Panc1 (cell line): ENCODE measurements around the gene LMF1. TPM values are rescaled to one million over a fixed set of nuclear protein-coding genes. Genes with fewer than 3 reads are reported as not detected.

Source experiments
- ATAC-seq: fragments of 200-7000 bp; cut with Tn5 transposase; 2 replicates; pipeline ENCODE4 v1.9.1; 2020; ENCODE audit warnings: mild to moderate bottlenecking, moderate library complexity
- BruUV-seq: library from RNA; stranded (reverse); fragments of 400-500 nt; replicated peaks from 2 replicates; lab custom pipeline; 2021; lab: Mats Ljungman, UMichigan
- CTCF ChIA-PET: fragments of 300-600 bp; sonication (Branson Sonifier 250); formaldehyde crosslinking; loops from one replicate; lab custom pipeline; 2022; ENCODE audit warnings: antibody characterized with exemption; lab: Charles Lee
- POLR2A ChIA-PET: fragments of 300-600 bp; sonication (Branson Sonifier 250); formaldehyde crosslinking; loops from one replicate; lab custom pipeline; 2022; ENCODE audit warnings: antibody characterized with exemption; lab: Charles Lee
- DNase-seq: peaks from one replicate; pipeline ENCODE4 v3.0.0-alpha.2; 2010; ENCODE audit warnings: low read depth, low spot score
- H3K27ac ChIP-seq: 2 replicates; pipeline ENCODE4 v1.5.1; 2011; ENCODE audit warnings: mild to moderate bottlenecking, low read length, inconsistent platforms
- H3K27me3 ChIP-seq: fragments of 200-500 bp; sonication (Bioruptor generic); 2 replicates; pipeline ENCODE4 v1.6.0; 2014; ENCODE audit warnings: low read length, inconsistent platforms; ENCODE audit not compliant: control insufficient read depth, insufficient read depth
- H3K36me3 ChIP-seq: fragments of 200-500 bp; sonication (Bioruptor generic); 2 replicates; pipeline ENCODE4 v1.5.1; 2014; ENCODE audit warnings: inconsistent platforms, mild to moderate bottlenecking, low read length, moderate library complexity; ENCODE audit not compliant: control insufficient read depth, insufficient read depth
- H3K4me1 ChIP-seq: 2 replicates; pipeline ENCODE4 v1.5.1; 2011; ENCODE audit warnings: inconsistent platforms, mild to moderate bottlenecking, low read length, moderate library complexity; ENCODE audit not compliant: control insufficient read depth, insufficient read depth
- H3K4me3 ChIP-seq, 2 experiments: 2 replicates each; pipeline ENCODE4 v1.5.1; 2011 to 2012; ENCODE audit warnings: low read depth in 2 of 2, low read length in 2 of 2, mild to moderate bottlenecking in 2 of 2, inconsistent platforms in 1 of 2, moderate library complexity in 1 of 2
- H3K9me3 ChIP-seq: fragments of 200-500 bp; sonication (Bioruptor generic); 2 replicates; pipeline ENCODE4 v1.5.1; 2014; ENCODE audit warnings: low read depth, mild to moderate bottlenecking, inconsistent platforms, low read length, moderate library complexity; ENCODE audit not compliant: control insufficient read depth, insufficient read depth
- POLR2AphosphoS5 ChIP-seq: IDR thresholded peaks from 2 replicates; pipeline ENCODE4 v1.6.1; 2012; ENCODE audit warnings: mild to moderate bottlenecking, low read depth, low read length, moderate library complexity
- SIN3A ChIP-seq: IDR thresholded peaks from 2 replicates; pipeline ENCODE4 v1.6.1; 2012; ENCODE audit warnings: low read depth, mild to moderate bottlenecking, low read length, moderate library complexity, borderline replicate concordance; ENCODE audit not compliant: insufficient read depth
- TCF7L2 ChIP-seq: IDR thresholded peaks from 2 replicates; pipeline ENCODE4 v1.6.1; 2011; ENCODE audit warnings: mild to moderate bottlenecking, low read depth, low read length, inconsistent platforms
- in situ Hi-C: cut with HindIII; loops from 2 replicates; pipeline ENCODE4 v1.10.0; 2016; ENCODE audit warnings: low sequenced_read_pairs, low pct_unique_long_range_greater_than_20kb
- intact Hi-C: fragments of 100-400 bp; cut with micrococcal nuclease; formaldehyde crosslinking; loops from one replicate; pipeline ENCODE4 v1.10.0; 2022; ENCODE audit not compliant: unreplicated experiment
- total RNA-seq: library from RNA; stranded (reverse); gene quantifications from one replicate; pipeline ENCODE4 v1.2.1, GENCODE V29; 2021; ENCODE audit not compliant: unreplicated experiment
- TF ChIP-seq, protein P1 (sequence below), 2 experiments: IDR thresholded peaks; 2 replicates each; pipeline ENCODE4 v1.6.1; 2011 to 2012; ENCODE audit warnings: low read depth in 2 of 2, control low read depth in 1 of 2, low read length in 1 of 2, mild to moderate bottlenecking in 1 of 2, moderate library complexity in 1 of 2; ENCODE audit not compliant: insufficient read depth in 1 of 2
- TF ChIP-seq, protein P2 (sequence below): fragments of 450-650 bp; IDR thresholded peaks from 2 replicates; pipeline ENCODE4 v1.5.1; 2017; ENCODE audit warnings: mild to moderate bottlenecking

LMF1 gene
- total RNA-seq, 1 experiment from 2014 or later = 24.3 TPM

DNA sequence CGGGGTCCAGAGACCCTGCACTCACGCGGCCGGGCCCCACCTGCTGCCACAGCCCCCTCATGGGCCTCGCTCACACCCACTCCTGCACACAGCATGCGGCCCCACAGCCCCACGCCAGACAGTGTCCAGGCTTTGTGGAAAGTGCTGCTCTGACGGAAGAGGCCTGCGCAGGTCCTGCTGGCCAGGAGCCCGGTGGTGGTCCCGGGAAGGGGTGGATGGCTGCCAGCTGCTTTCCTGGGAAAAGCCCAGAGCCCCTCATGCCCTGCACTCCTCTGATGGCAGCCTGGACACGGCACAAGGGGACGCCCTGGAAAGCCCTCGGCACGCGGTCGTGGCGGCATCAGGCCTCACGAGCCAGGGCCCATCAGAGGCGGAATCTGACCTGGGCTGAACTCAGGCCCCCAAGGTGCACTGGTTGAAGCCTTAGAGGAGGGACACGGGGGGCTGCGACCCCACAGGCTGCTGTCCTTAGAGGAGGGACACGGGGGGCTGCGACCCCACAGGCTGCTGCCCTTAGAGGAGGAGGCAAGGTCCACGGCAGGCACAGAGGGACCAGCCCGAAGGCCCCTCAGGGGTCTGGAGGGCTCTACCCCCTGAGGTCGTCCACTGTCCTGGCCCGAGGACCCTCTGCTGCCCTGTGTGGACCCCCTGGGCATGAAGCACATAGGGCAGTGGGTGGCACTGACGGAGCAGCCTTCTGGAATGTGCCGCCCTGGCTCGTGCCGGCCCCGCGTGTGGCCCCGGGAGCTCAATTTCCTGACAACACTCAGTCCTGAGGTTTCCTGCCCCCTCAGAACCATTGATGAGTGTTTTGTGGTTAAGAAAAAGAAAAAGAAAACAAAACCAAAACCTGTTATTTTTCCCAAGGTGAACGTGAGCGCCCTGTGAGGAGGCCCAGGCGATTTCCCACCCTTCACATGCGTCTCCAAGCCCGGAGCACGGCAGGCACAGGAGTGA lies 32.9 kb upstream of the LMF1 start:
- intact Hi-C loops (no loop called here), in situ Hi-C loops (no loop called here)
- Histone ChIP-seq H3K27me3 (no peaks in the 10 kb centered on the region), H3K9me3 (no peaks in the 10 kb centered on the region), H3K36me3 (no peaks in the 10 kb centered on the region), H3K27ac (no peak overlapping the region; the same call in 1 of the 2 replicates), H3K4me3 (no peak overlapping the region), H3K4me1 (peaks cover 14% of the 10 kb centered on the region)
- BruUV-seq = no TSS peak
- TF ChIP-seq, protein P1, sequence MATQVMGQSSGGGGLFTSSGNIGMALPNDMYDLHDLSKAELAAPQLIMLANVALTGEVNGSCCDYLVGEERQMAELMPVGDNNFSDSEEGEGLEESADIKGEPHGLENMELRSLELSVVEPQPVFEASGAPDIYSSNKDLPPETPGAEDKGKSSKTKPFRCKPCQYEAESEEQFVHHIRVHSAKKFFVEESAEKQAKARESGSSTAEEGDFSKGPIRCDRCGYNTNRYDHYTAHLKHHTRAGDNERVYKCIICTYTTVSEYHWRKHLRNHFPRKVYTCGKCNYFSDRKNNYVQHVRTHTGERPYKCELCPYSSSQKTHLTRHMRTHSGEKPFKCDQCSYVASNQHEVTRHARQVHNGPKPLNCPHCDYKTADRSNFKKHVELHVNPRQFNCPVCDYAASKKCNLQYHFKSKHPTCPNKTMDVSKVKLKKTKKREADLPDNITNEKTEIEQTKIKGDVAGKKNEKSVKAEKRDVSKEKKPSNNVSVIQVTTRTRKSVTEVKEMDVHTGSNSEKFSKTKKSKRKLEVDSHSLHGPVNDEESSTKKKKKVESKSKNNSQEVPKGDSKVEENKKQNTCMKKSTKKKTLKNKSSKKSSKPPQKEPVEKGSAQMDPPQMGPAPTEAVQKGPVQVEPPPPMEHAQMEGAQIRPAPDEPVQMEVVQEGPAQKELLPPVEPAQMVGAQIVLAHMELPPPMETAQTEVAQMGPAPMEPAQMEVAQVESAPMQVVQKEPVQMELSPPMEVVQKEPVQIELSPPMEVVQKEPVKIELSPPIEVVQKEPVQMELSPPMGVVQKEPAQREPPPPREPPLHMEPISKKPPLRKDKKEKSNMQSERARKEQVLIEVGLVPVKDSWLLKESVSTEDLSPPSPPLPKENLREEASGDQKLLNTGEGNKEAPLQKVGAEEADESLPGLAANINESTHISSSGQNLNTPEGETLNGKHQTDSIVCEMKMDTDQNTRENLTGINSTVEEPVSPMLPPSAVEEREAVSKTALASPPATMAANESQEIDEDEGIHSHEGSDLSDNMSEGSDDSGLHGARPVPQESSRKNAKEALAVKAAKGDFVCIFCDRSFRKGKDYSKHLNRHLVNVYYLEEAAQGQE (IDR thresholded peaks at IDR 0.05; ENCODE audit: insufficient read depth in 1 of 2, low read depth in 2 of 2, low read length in 1 of 2) = no peak
- TF ChIP-seq POLR2AphosphoS5 (no peak), SIN3A (no peak), TCF7L2 (no peak)
- TF ChIP-seq, protein P2, sequence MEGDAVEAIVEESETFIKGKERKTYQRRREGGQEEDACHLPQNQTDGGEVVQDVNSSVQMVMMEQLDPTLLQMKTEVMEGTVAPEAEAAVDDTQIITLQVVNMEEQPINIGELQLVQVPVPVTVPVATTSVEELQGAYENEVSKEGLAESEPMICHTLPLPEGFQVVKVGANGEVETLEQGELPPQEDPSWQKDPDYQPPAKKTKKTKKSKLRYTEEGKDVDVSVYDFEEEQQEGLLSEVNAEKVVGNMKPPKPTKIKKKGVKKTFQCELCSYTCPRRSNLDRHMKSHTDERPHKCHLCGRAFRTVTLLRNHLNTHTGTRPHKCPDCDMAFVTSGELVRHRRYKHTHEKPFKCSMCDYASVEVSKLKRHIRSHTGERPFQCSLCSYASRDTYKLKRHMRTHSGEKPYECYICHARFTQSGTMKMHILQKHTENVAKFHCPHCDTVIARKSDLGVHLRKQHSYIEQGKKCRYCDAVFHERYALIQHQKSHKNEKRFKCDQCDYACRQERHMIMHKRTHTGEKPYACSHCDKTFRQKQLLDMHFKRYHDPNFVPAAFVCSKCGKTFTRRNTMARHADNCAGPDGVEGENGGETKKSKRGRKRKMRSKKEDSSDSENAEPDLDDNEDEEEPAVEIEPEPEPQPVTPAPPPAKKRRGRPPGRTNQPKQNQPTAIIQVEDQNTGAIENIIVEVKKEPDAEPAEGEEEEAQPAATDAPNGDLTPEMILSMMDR = no peak
- ChIA-PET POLR2A (no interaction called here), CTCF (interaction anchor here (0.5 kb wide), 1 partner anchor 360 kb away, joined by 3 read pairs; no protein-coding TSS in a partner anchor)
- ATAC-seq (no peak), DNase-seq (no peak)

DNA sequence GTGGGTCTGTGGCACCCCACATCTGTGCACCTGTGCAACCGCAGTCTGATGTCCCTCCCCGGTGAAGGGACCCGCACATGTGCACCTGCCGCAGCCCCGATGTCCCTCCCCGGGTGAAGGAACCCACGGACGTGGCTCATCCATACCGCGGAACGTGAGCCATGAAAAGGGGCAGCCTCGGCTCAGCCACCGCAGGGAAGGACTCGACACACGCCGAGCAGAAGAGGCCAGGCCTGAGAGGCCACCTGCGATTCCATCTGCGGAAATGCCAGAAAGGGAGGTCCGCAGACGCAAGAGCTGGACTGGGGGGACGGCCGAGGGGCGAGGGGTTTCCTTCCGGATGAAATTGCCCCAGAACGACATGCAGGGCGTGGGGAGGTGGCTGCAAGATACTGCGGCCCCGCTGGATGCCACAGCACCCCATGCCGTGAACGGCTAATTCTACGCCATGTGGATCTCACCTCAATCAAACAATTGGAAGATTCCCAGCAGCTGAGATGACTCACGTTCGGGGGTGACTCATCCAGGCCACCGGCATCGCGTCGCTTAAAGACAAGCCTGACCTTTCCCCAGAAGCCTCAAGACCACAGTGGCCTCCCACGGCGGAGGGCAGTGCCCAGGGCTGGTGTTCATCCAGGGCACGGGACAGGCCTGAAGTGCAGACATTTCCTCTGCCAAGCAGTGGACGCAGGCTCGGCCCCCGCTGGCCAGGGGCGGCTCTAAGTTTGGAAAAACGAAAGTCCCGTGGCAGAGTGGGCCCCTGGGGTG lies 31.8 kb upstream of the LMF1 start:
- intact Hi-C loops = no loop called here
- CTCF ChIA-PET = interaction anchor here (0.6 kb wide), 1 partner anchor 43 kb away, joined by 6 read pairs; no protein-coding TSS in a partner anchor
- Histone ChIP-seq H3K27me3 (no peaks in the 10 kb centered on the region), H3K36me3 (no peaks in the 10 kb centered on the region), H3K27ac (no peak overlapping the region; the same call in 1 of the 2 replicates), H3K4me3 (peak overlapping the region in 1 of 2 experiments; percentile 0; a peak in 1 of 4 replicates), H3K4me1 (peaks cover 17% of the 10 kb centered on the region), H3K9me3 (no peaks in the 10 kb centered on the region)
- in situ Hi-C loops = no loop called here
- TF ChIP-seq POLR2AphosphoS5 (peak; percentile 45; the same call in 1 of the 2 replicates), TCF7L2 (peak; percentile 30; the same call in 1 of the 2 replicates)
- TF ChIP-seq, protein P2 = no peak
- POLR2A ChIA-PET = no interaction called here
- DNase-seq = peak; percentile 89
- no TSS peak for BruUV-seq
- ATAC-seq = peak; percentile 89
